PC-9 (cell line): Measurements from ENCODE around the gene TGDS. TPM values are rescaled to one million over a fixed set of nuclear protein-coding genes. Genes with fewer than 3 reads are reported as not detected.

Experiments
- BruUV-seq: library from RNA; stranded (reverse); fragments of 400-500 nt; replicated peaks from 2 replicates; lab custom pipeline; 2021; lab: Mats Ljungman, UMichigan
- CTCF ChIA-PET: fragments of 300-600 bp; sonication (Branson Sonifier 250); formaldehyde crosslinking; loops from one replicate; lab custom pipeline; 2022; ENCODE audit warnings: antibody characterized with exemption; lab: Charles Lee
- POLR2A ChIA-PET: fragments of 300-600 bp; sonication (Branson Sonifier 250); formaldehyde crosslinking; loops from one replicate; lab custom pipeline; 2022; ENCODE audit warnings: antibody characterized with exemption; ENCODE audit not compliant: unreplicated experiment; lab: Charles Lee
- DNase-seq, 2 experiments: peaks; one replicate each; pipeline versions ENCODE4 v3.0.0 to v3.0.0-alpha.2; 2015 to 2022; ENCODE audit warnings: mixed read lengths in 1 of 2
- H2AFZ ChIP-seq: fragments of 200-600 bp; sonication (generic); 2 replicates; pipeline ENCODE4 v1.8.1; 2017; ENCODE audit warnings: antibody characterized with exemption
- H3F3A ChIP-seq: fragments of 200-600 bp; sonication (generic); 2 replicates; pipeline ENCODE4 v1.8.1; 2017; ENCODE audit warnings: antibody characterized with exemption, mild to moderate bottlenecking, low read depth; ENCODE audit not compliant: insufficient read depth
- H3K27ac ChIP-seq: fragments of 200-600 bp; sonication (generic); 2 replicates; pipeline ENCODE4 v1.6.1; 2016; ENCODE audit warnings: mixed run types
- H3K27me3 ChIP-seq: fragments of 200-600 bp; sonication (generic); 2 replicates; pipeline ENCODE4 v1.6.1; 2016; ENCODE audit warnings: low read depth, mixed run types; ENCODE audit not compliant: insufficient read depth
- H3K36me3 ChIP-seq: fragments of 200-600 bp; sonication (generic); 2 replicates; pipeline ENCODE4 v1.6.1; 2016; ENCODE audit warnings: low read depth, mixed run types
- H3K4me1 ChIP-seq: fragments of 200-600 bp; sonication (generic); replicated peaks from 2 replicates; pipeline ENCODE4 v1.6.1; 2016; ENCODE audit warnings: mixed run types; ENCODE audit not compliant: insufficient read depth
- H3K4me2 ChIP-seq: fragments of 200-600 bp; sonication (generic); 2 replicates; pipeline ENCODE4 v1.6.1; 2017; ENCODE audit warnings: mixed run types
- H3K4me3 ChIP-seq: fragments of 200-600 bp; sonication (generic); 2 replicates; pipeline ENCODE4 v1.6.1; 2016; ENCODE audit warnings: mixed run types
- H3K79me2 ChIP-seq: fragments of 200-600 bp; sonication (generic); 2 replicates; pipeline ENCODE4 v1.6.1; 2017; ENCODE audit warnings: low read depth, mixed run types
- H3K9me2 ChIP-seq: fragments of 200-600 bp; sonication (generic); 2 replicates; pipeline ENCODE4 v1.8.1; 2017; ENCODE audit warnings: mild to moderate bottlenecking; ENCODE audit not compliant: insufficient read depth
- H3K9me3 ChIP-seq: fragments of 200-600 bp; sonication (generic); 2 replicates; pipeline ENCODE4 v1.8.1; 2016; ENCODE audit warnings: low read depth; ENCODE audit not compliant: insufficient read depth
- H4K20me1 ChIP-seq: fragments of 200-600 bp; sonication (generic); 2 replicates; pipeline ENCODE4 v1.8.1; 2017; ENCODE audit not compliant: insufficient read depth
- CTCF ChIP-seq: fragments of 200-600 bp; sonication (generic); conservative IDR thresholded peaks from 2 replicates; pipeline ENCODE4 v1.6.1; 2017; ENCODE audit warnings: mixed run types, antibody characterized with exemption, mild to moderate bottlenecking, moderate library complexity
- EZH2 ChIP-seq: fragments of 200-600 bp; sonication (generic); IDR thresholded peaks from 2 replicates; pipeline ENCODE4 v1.8.0; 2017; ENCODE audit warnings: antibody characterized with exemption, low read depth
- intact Hi-C: fragments of 100-400 bp; cut with micrococcal nuclease; formaldehyde crosslinking; loops from one replicate; pipeline ENCODE4 v1.10.0; 2022; ENCODE audit not compliant: unreplicated experiment
- total RNA-seq: library from RNA; stranded (reverse); gene quantifications from 2 replicates; pipeline ENCODE4 v1.2.3, GENCODE V29; 2021

The TGDS gene
- total RNA-seq, 1 experiment from 2014 or later, result 6.2 TPM

DNA sequence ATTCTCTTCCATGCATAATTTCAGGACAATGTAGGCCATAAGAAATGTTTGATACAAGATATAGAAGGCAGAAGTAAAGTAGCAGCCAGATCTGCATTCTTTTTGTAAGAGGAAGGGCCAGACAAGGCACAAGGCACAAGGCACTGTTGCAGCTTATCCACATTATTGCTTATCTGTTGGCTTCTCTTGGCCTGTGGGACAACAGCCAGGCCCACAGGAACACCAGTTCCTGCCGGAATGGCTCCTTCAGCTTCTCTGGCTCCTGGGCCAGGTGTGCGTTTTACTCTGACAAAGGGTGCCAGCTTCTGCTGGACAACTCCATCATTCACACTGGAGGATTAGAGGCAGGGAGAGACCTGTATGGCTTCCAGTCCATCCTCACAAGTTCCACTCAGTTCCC lies 34.9 kb upstream of the TGDS start:
- Histone ChIP-seq H3K9me3 (no peaks in the 10 kb centered on the region), H3K4me3 (no peak overlapping the region), H3K27me3 (no peaks in the 10 kb centered on the region), H3K27ac (no peak overlapping the region), H2AFZ (no peak overlapping the region), H3K4me2 (no peak overlapping the region), H4K20me1 (no peaks in the 10 kb centered on the region), H3K9me2 (no peaks in the 10 kb centered on the region; the same call in 1 of the 2 replicates), H3K79me2 (no peaks in the 10 kb centered on the region), H3F3A (no peaks in the 10 kb centered on the region), H3K4me1 (no peaks in the 10 kb centered on the region), H3K36me3 (peaks cover 4% of the 10 kb centered on the region; the same call in 1 of the 2 replicates)
- TF ChIP-seq EZH2, result no peak
- no peak for TF ChIP-seq CTCF
- POLR2A ChIA-PET, result no interaction called here
- no TSS peak for BruUV-seq
- intact Hi-C loops, result no loop called here
- no peak for DNase-seq
- CTCF ChIA-PET, result no interaction called here

GRCh38 chr13:94623316-94623715 lies 27.4 kb upstream of the TGDS start:
- Histone ChIP-seq H3K9me3 (no peaks in the 10 kb centered on the region), H3K9me2 (no peaks in the 10 kb centered on the region), H3K36me3 (0 out of 2 replicates have a peak, but pooled peaks cover 4% of the 10 kb centered on the region), H3K4me1 (no peaks in the 10 kb centered on the region), H2AFZ (no peak overlapping the region), H3K27me3 (no peaks in the 10 kb centered on the region), H3K79me2 (no peaks in the 10 kb centered on the region), H3F3A (no peaks in the 10 kb centered on the region), H4K20me1 (no peaks in the 10 kb centered on the region), H3K4me3 (no peak overlapping the region), H3K27ac (no peak overlapping the region), H3K4me2 (no peak overlapping the region)
- POLR2A ChIA-PET, result no interaction called here
- intact Hi-C loops, result loop anchor here (5.0 kb wide), 2 partner anchors 534 to 779 kb away; no protein-coding TSS in a partner anchor
- CTCF ChIA-PET, result no interaction called here
- TF ChIP-seq EZH2 (no peak), CTCF (no peak)
- BruUV-seq, result no TSS peak
- no peak for DNase-seq

DNA sequence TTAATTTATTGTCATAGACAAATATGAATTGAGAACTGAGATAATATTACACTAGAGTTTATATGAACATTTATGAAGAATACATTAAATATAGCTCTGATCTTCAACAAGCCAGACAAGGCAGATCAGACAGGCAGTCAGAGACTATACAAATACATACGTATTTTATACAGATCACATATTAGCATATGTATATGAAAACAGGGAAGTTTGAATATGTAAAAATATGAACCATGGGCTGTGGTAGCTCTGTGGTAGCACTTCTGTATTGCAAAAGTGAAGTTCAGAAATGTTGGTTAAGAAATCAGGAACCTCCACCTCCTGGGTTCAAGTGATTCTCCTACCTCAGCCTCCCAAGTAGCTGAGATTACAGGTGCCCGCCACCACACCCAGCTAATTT lies 26.4 kb upstream of the TGDS start:
- ChIA-PET POLR2A (interaction anchor here (0.6 kb wide), 1 partner anchor 14 kb away, joined by 3 read pairs; no protein-coding TSS in a partner anchor), CTCF (no interaction called here)
- intact Hi-C loops, result loop anchor here (5.0 kb wide), 2 partner anchors 535 to 780 kb away; no protein-coding TSS in a partner anchor

More for the DNA sequence above, 26.4 kb upstream of the TGDS start:
- Histone ChIP-seq H3K4me1 (no peaks in the 10 kb centered on the region), H3K9me2 (no peaks in the 10 kb centered on the region), H3K4me2 (no peak overlapping the region), H3K4me3 (no peak overlapping the region), H3K36me3 (0 out of 2 replicates have a peak, but pooled peaks cover under 1% of the 10 kb centered on the region), H3F3A (no peaks in the 10 kb centered on the region), H2AFZ (no peak overlapping the region), H4K20me1 (no peaks in the 10 kb centered on the region), H3K27me3 (no peaks in the 10 kb centered on the region), H3K9me3 (no peaks in the 10 kb centered on the region), H3K79me2 (no peaks in the 10 kb centered on the region), H3K27ac (no peak overlapping the region)
- no TSS peak for BruUV-seq
- TF ChIP-seq EZH2 (no peak), CTCF (no peak)
- DNase-seq, result no peak
